HepG2 (cell line): ENCODE results near the gene SIGMAR1. TPM values are rescaled to one million over a fixed set of nuclear protein-coding genes. Genes with fewer than 3 reads are reported as not detected.

Experiments used
- ARNTL ChIP-seq: sonication (generic); formaldehyde crosslinking; IDR thresholded peaks from 2 replicates; pipeline ENCODE4 v1.4.0; 2020; ENCODE audit warnings: mild to moderate bottlenecking, missing genetic modification reagents
- CC2D1A ChIP-seq: sonication (generic); formaldehyde crosslinking; IDR thresholded peaks from 2 replicates; pipeline ENCODE4 v1.8.1; 2023; ENCODE audit warnings: mild to moderate bottlenecking, missing genetic modification reagents
- CCAR2 ChIP-seq: fragments of 200-400 bp; formaldehyde crosslinking; optimal IDR thresholded peaks from 2 replicates; pipeline ENCODE3; 2018; ENCODE audit warnings: low read depth, mild to moderate bottlenecking, low read length, moderate library complexity
- CEBPZ ChIP-seq: IDR thresholded peaks from 2 replicates; pipeline ENCODE4 v1.6.1; 2012; ENCODE audit warnings: low read length, improper control_type of control experiment
- CHD2 ChIP-seq: IDR thresholded peaks from 2 replicates; pipeline ENCODE4 v1.6.1; 2011; ENCODE audit warnings: low read depth, low read length, improper control_type of control experiment
- GPBP1L1 ChIP-seq: sonication (generic); formaldehyde crosslinking; IDR thresholded peaks from 2 replicates; pipeline ENCODE4 v1.5.0; 2020; ENCODE audit warnings: mild to moderate bottlenecking, missing genetic modification reagents
- GTF3A ChIP-seq: sonication (generic); formaldehyde crosslinking; conservative IDR thresholded peaks from 2 replicates; pipeline ENCODE4 v1.4.0; 2020; ENCODE audit warnings: mild to moderate bottlenecking, missing genetic modification reagents
- HNF1B ChIP-seq: sonication (generic); formaldehyde crosslinking; IDR thresholded peaks from 2 replicates; pipeline ENCODE4 v1.5.1; 2020; ENCODE audit warnings: mild to moderate bottlenecking, moderate library complexity, missing genetic modification reagents
- HNRNPH1 ChIP-seq: fragments of 200-400 bp; formaldehyde crosslinking; optimal IDR thresholded peaks from 2 replicates; pipeline ENCODE3; 2017; ENCODE audit warnings: mild to moderate bottlenecking, low read depth, low read length
- KLF12 ChIP-seq: sonication (generic); formaldehyde crosslinking; IDR thresholded peaks from 2 replicates; pipeline ENCODE4 v1.4.0; 2020; ENCODE audit warnings: missing genetic modification reagents, borderline replicate concordance
- SAP130 ChIP-seq: IDR thresholded peaks from 2 replicates; pipeline ENCODE4 v1.6.1; 2016; ENCODE audit warnings: low read depth
- ZNF142 ChIP-seq: sonication (generic); formaldehyde crosslinking; IDR thresholded peaks from 2 replicates; pipeline ENCODE4 v1.4.0; 2020; ENCODE audit warnings: missing genetic modification reagents
- ZNF383 ChIP-seq: sonication (generic); formaldehyde crosslinking; IDR thresholded peaks from 2 replicates; pipeline ENCODE4 v1.4.0; 2020; ENCODE audit warnings: missing genetic modification reagents, mild to moderate bottlenecking, borderline replicate concordance
- ZNF543 ChIP-seq: sonication (generic); formaldehyde crosslinking; IDR thresholded peaks from 2 replicates; pipeline ENCODE4 v1.4.0; 2020; ENCODE audit warnings: mild to moderate bottlenecking, missing genetic modification reagents
- ZNF784 ChIP-seq: sonication (generic); formaldehyde crosslinking; IDR thresholded peaks from 2 replicates; pipeline ENCODE4 v1.5.1; 2020; ENCODE audit warnings: missing genetic modification reagents, mild to moderate bottlenecking, borderline replicate concordance
- polyA plus RNA-seq, 8 experiments: library from polyadenylated mRNA; depleted of rRNA in 3 of 8; stranded (reverse) in 7 of 8; unstranded in 1 of 8; fragments of >200 nt; fragmentation: Illumina TruSeq in 4 of 8; extraction: Trizol in 4 of 8; gene quantifications; 2 replicates each; pipeline versions ENCODE4 v1.2.1 to v1.2.3, GENCODE V29; 2011 to 2016; ENCODE audit warnings: low read depth in 4 of 8, missing spikeins in 1 of 8, mixed read lengths in 1 of 8; ENCODE audit not compliant: insufficient read depth in 1 of 8
- total RNA-seq, 5 experiments: library from RNA; depleted of rRNA; stranded (reverse); fragments of >200 nt; fragmentation: Illumina TruSeq; extraction: Trizol; gene quantifications; 2 replicates each; pipeline ENCODE4 v1.2.3, GENCODE V29; 2016; ENCODE audit warnings: low read depth in 1 of 5

The SIGMAR1 gene
- total and polyA plus RNA-seq, 2 of the 13 experiments (the other 11 are each of a cell fraction or from before 2014, with no cell fraction given) = 38.9 to 60.8 TPM

- TF ChIP-seq HNF1B (CRISPR knock-in tag) = peak; percentile 36; the same call in 1 of the 2 replicates
- TF ChIP-seq CCAR2 = no peak
- peak; percentile 51; the same call in 1 of the 2 replicates for TF ChIP-seq KLF12 (CRISPR knock-in tag)
- TF ChIP-seq ZNF784 (CRISPR knock-in tag) = peak; percentile 51; the same call in 1 of the 2 replicates
- 0 out of 2 replicates have a peak, but pooled peaks have one; percentile 68 for TF ChIP-seq ZNF543
- peak; percentile 85 for TF ChIP-seq SAP130
- TF ChIP-seq ZNF383 (CRISPR knock-in tag) = no peak
- TF ChIP-seq GTF3A (CRISPR knock-in tag) = no peak
- no peak for TF ChIP-seq CEBPZ
- TF ChIP-seq HNRNPH1 = no peak
- no peak for TF ChIP-seq CC2D1A (CRISPR knock-in tag)
- no peak for TF ChIP-seq ARNTL
- no peak for TF ChIP-seq CHD2
- no peak for TF ChIP-seq GPBP1L1 (CRISPR knock-in tag)
- no peak for TF ChIP-seq ZNF142
Observed at GRCh38 chr9:34646211-34647083, 8.9 kb upstream of the SIGMAR1 start, which contains the start of gene GALT (continued).
